NOMO-1 treated with DMSO at 0.1 percent for 48 hours (cell line): ENCODE results near the gene BOLA1.
"Not testable (repeated sequence)": the region's sequence is repeated elsewhere in the genome, so short reads cannot be mapped to it uniquely, and the experiment has no call there.

ENCODE experiments used
- DNase-seq: peaks from one replicate; lab custom pipeline; 2025; ENCODE audit not compliant: unreplicated experiment; lab: John Stamatoyannopoulos, UW

Gene BOLA1

DNA sequence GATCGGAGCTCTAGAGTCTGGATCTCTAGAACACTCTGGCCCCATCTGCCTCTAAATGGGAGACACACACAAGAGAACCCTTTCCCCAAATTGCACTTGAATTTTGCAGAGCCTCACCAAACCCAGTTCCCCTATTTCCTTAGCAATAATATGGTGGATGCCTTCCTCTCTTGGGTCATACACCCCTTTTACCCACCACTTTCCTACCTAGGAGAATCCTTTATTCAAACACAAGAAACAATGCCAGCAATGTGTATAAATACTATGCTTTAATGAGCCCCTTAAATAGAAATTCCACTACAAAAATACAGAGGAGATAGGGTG lies 29.0 kb downstream of the BOLA1 start:
- DNase-seq: no peak

DNA sequence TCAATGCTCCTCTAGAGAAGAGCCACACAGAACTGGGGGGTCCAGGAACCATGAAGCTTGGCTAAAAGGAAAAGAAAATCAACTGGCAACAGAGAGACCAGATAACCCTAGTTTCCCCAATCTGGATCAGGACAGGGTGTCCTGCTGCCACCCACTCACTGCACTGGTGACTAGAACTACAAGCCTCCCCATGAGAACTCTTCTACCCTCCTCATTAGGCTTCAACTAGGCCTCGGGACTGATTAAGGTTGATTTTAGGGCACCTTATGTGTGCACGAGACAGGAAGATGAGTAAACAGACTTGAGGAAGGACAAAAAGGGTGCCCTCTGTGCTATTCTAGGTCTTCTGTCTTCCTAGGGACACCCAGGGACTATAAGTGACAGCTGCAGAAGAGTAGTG lies 30.5 kb downstream of the BOLA1 start:
- no peak for DNase-seq

- DNase-seq: peak; percentile 80
Observed at GRCh38 chr1:149931212-149931790, 31.9 kb downstream of the BOLA1 start.

DNA sequence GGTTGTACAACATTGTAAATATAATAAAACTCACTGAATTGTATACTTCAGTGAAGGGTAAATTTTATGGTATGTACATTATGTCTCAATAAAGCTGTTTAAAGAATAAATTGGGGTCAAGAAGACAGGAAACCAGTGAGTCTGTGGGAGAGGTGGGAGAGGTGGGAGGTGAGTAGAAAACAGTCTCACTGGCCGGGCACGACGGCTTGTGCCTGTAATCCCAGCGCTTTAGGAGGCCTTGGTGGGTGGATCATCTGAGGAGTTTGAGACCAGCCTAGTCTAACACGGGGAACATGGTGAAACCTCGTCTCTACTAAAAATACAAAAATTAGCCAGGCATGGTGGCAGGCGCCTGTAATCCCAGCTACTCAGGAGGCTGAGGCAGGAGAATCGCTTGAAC lies 33.1 kb downstream of the BOLA1 start:
- DNase-seq: no peak

DNA sequence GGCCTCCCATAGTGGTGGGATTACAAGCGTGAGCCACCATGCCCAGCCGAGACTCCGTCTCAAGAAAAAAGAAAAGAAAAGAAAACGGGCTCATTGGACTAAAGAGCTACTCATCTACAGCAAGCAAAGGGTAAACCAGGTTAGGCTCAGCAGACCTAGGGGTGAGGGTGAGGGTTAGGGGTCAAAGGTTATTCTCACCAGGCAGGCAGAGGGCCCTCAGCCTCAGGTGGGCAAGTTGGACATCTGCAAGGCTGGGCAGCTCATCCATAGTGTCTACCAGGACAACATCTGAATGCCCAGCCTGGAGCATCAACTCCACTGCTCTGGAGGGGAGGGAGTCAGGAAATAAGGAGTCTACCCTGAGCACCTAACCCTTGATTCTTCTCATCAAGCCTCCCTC lies 33.8 kb downstream of the BOLA1 start:
- no peak for DNase-seq

GRCh38 chr1:149934356-149934755 lies 35.0 kb downstream of the BOLA1 start:
- no peak for DNase-seq

DNA sequence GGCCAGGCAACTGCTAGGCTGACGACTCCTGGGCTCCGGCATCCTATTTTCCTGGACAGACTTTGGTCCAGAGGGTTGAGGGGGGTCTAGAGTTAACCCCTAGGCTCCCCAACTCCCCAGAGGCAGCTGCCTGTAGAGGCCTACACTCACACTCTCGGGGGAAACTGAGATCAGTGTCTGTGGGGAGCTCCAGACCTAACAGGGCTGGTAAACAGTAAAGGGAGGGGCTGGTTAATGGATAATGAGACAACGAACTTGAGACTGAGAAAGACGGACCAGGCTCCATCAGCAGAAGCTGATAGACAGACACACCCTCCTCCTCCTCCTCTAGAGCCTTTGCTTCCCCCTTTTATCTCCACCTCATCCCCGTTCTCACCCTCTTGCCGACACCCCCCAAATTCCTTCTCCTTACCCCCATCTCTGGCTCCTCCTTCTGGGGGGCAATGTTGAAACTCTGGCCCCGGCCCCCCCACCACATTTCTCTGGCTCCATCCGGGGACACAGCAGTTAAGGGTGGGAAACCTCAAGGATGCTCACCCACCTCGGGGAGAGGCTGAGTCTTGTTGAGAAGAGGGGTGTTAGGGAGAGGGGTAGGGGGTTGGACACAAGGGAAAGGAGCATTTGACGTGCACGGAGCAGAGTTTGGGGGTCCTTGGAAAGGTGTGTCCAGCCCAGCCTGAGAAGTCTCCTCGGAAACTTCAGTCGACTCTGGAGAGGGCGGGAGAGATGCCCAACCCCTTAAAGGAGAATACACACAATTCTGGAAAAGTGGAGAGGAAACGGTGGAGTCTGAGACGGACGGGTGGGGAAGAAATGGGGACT lies 37.0 kb downstream of the BOLA1 start, which contains the start of gene MTMR11:
Gene MTMR11 (minus strand): TSS at position 710 of the 822 bp plus-strand sequence. CDS start 232 bp downstream, at position 478.
- DNase-seq: no peak

- no peak for DNase-seq
Observed at GRCh38 chr1:149936992-149937705, 37.8 kb downstream of the BOLA1 start.

GRCh38 chr1:149937759-149938158 lies 38.4 kb downstream of the BOLA1 start:
- DNase-seq: no peak

DNA sequence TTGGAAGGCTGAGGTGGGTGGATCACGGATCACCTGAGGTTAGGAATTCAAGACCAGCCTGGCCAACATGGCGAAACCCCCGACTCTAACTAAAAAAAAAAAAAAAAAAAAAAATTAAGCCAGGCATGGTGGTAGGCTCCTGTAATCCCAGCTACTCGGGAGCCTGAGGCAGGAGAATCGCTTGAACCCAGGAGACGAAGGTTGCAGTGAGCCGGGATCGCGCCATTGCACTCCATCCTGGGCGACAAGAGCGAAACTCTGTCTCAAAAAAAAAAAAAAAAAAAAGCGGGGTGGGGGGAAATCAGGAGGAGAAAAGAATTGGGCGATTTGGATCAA lies 39.3 kb downstream of the BOLA1 start:
- not testable (repeated sequence) for DNase-seq

DNA sequence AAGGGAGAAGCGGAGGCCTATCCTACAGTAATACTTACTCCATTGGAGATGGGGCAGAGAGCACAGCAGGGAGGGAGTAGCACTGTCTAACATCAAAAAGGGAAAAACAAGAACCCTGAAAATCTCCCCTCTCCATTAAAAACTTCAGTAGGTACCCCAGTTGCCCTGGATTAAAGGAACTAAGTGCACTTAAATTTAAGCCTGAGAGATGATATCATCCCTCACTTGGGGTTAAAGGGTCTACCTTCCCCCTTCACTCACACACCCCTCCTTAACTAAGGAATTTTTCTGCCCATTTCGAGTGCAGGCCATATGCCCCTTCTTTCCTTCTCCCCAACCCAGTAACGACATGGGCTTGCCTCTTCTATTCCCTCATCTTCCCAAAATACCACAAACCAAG lies 41.1 kb downstream of the BOLA1 start:
- DNase-seq: no peak

DNA sequence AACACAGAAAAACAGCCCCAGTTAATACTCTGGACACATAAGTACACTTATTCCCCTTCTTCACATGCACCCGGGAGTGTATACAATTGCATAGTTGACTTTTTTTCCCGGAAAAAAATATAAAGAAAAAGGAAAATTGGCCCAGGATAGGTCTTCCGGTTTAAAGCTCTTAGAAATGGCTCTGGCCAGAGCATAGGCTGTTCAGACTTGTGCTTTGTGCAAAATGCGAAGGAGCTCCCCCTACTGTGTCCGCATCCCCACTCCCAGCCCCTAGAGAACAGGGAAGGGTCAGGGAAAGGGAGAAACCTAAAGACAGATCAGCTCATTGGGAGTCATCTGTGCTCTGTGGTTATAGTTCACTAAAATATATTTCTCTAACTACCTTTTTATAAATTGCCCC lies 42.8 kb downstream of the BOLA1 start:
- no peak for DNase-seq

- DNase-seq: no peak
Observed at GRCh38 chr1:149942885-149943284, 43.5 kb downstream of the BOLA1 start.

DNA sequence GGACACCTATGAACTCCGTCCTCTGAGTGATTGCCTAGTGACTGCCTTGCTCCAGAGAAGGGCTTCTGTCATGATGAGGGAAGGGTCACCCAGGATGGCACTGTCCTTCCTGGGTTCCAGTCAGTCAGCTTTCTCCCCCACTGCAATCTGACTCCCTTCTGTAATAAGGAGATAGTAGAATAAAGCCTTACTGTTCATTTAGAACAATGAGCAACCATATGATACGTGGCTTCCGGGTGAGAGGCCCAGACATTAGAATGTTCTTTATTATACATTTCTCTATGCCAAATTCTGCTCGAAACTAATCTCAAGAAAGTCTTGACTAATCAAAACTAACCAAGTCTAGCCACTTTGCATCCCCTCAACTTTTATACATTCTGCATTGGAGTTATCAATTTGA lies 45.8 kb downstream of the BOLA1 start:
- no peak for DNase-seq

- no peak for DNase-seq
Observed at GRCh38 chr1:149949911-149950310, 50.5 kb downstream of the BOLA1 start.
